NCI-H2171 (cell line): ENCODE data around the gene ANKRD36C.
"Not testable (repeated sequence)": the region's sequence is repeated elsewhere in the genome, so short reads cannot be mapped to it uniquely, and the experiment has no call there.

Experiments used
- DNase-seq: peaks from one replicate; lab custom pipeline; 2025; lab: John Stamatoyannopoulos, UW

Gene ANKRD36C

GRCh38 chr2:95991351-95992094, at the start of gene ANKRD36C:
ANKRD36C (minus strand) TSS chr2:95991824; CDS start chr2:95991708, 116 bp downstream.
- DNase-seq = not testable (repeated sequence)

GRCh38 chr2:96035554-96035953, 43.9 kb upstream of the ANKRD36C start:
- not testable (repeated sequence) for DNase-seq

GRCh38 chr2:96034792-96035191, 43.2 kb upstream of the ANKRD36C start, which contains the start of gene GPAT2:
GPAT2 (minus strand) TSS chr2:96034916; CDS start chr2:96032359, 2,557 bp downstream.
- not testable (repeated sequence) for DNase-seq

GRCh38 chr2:96033997-96034396, 42.4 kb upstream of the ANKRD36C start:
- not testable (repeated sequence) for DNase-seq

GRCh38 chr2:96027725-96028325, 36.2 kb upstream of the ANKRD36C start:
- DNase-seq = not testable (repeated sequence)

GRCh38 chr2:96025755-96026154, 34.1 kb upstream of the ANKRD36C start:
- not testable (repeated sequence) for DNase-seq

- DNase-seq = no peak
Measured at GRCh38 chr2:96025194-96025492, 33.5 kb upstream of the ANKRD36C start.

- DNase-seq = no peak
Measured at GRCh38 chr2:96024336-96025193, 32.9 kb upstream of the ANKRD36C start.

- not testable (repeated sequence) for DNase-seq
Measured at GRCh38 chr2:96023701-96024100, 32.1 kb upstream of the ANKRD36C start.

GRCh38 chr2:96022701-96023447, 31.2 kb upstream of the ANKRD36C start:
- DNase-seq = not testable (repeated sequence)

- DNase-seq = not testable (repeated sequence)
Measured at GRCh38 chr2:96022126-96022525, 30.5 kb upstream of the ANKRD36C start.

GRCh38 chr2:96021142-96021541, 29.5 kb upstream of the ANKRD36C start:
- DNase-seq = not testable (repeated sequence)

GRCh38 chr2:96019909-96020590, 28.4 kb upstream of the ANKRD36C start:
- not testable (repeated sequence) for DNase-seq

GRCh38 chr2:96016321-96016720, 24.7 kb upstream of the ANKRD36C start:
- not testable (repeated sequence) for DNase-seq

GRCh38 chr2:96012792-96013264, 21.2 kb upstream of the ANKRD36C start:
- not testable (repeated sequence) for DNase-seq

- DNase-seq = not testable (repeated sequence)
Measured at GRCh38 chr2:96012086-96012791, 20.6 kb upstream of the ANKRD36C start.

GRCh38 chr2:96011129-96011455, 19.5 kb upstream of the ANKRD36C start:
- not testable (repeated sequence) for DNase-seq

- not testable (repeated sequence) for DNase-seq
Measured at GRCh38 chr2:96010320-96011128, 18.9 kb upstream of the ANKRD36C start.

- DNase-seq = not testable (repeated sequence)
Measured at GRCh38 chr2:96009833-96010232, 18.2 kb upstream of the ANKRD36C start.

GRCh38 chr2:96008051-96008450, 16.4 kb upstream of the ANKRD36C start:
- DNase-seq = not testable (repeated sequence)
